NCI-H1436 treated with DMSO at 0.1 percent for 48 hours (cell line): ENCODE data around the gene MARCKS.

Source experiments
- DNase-seq: peaks from one replicate; lab custom pipeline; 2025; lab: John Stamatoyannopoulos, UW

The MARCKS gene

GRCh38 chr6:113856625-113857555 is at the start of gene MARCKS:
Gene MARCKS (plus strand): TSS chr6:113857345. CDS start chr6:113857746, 401 bp downstream.
- DNase-seq: peak; percentile 70

GRCh38 chr6:113809826-113810225 is 47.3 kb upstream of the MARCKS start:
- no peak for DNase-seq

GRCh38 chr6:113813142-113813541 is 44.0 kb upstream of the MARCKS start:
- no peak for DNase-seq

GRCh38 chr6:113818578-113818977 is 38.6 kb upstream of the MARCKS start:
- DNase-seq: no peak

GRCh38 chr6:113819169-113819830 is 37.8 kb upstream of the MARCKS start:
- DNase-seq: no peak

GRCh38 chr6:113820761-113821160 is 36.4 kb upstream of the MARCKS start:
- DNase-seq: no peak

- no peak for DNase-seq
Measured at GRCh38 chr6:113821445-113821844, 35.7 kb upstream of the MARCKS start.

- DNase-seq: no peak
Measured at GRCh38 chr6:113823916-113824315, 33.2 kb upstream of the MARCKS start.

- no peak for DNase-seq
Measured at GRCh38 chr6:113824411-113824810, 32.7 kb upstream of the MARCKS start.

GRCh38 chr6:113824866-113825265 is 32.3 kb upstream of the MARCKS start:
- DNase-seq: no peak

GRCh38 chr6:113825781-113826180 is 31.4 kb upstream of the MARCKS start:
- DNase-seq: no peak

- no peak for DNase-seq
Measured at GRCh38 chr6:113828984-113829695, 28.0 kb upstream of the MARCKS start.

GRCh38 chr6:113829696-113830045 is 27.5 kb upstream of the MARCKS start:
- no peak for DNase-seq

- DNase-seq: no peak
Measured at GRCh38 chr6:113830140-113830539, 27.0 kb upstream of the MARCKS start.

GRCh38 chr6:113833537-113833936 is 23.6 kb upstream of the MARCKS start:
- DNase-seq: no peak

- no peak for DNase-seq
Measured at GRCh38 chr6:113837170-113837569, 20.0 kb upstream of the MARCKS start.

GRCh38 chr6:113842165-113842564 is 15.0 kb upstream of the MARCKS start:
- DNase-seq: no peak

- DNase-seq: no peak
Measured at GRCh38 chr6:113843500-113844073, 13.6 kb upstream of the MARCKS start.

GRCh38 chr6:113846577-113846976 is 10.6 kb upstream of the MARCKS start:
- no peak for DNase-seq

GRCh38 chr6:113847447-113847846 is 9.7 kb upstream of the MARCKS start:
- no peak for DNase-seq

GRCh38 chr6:113848280-113848679 is 8.9 kb upstream of the MARCKS start:
- DNase-seq: no peak

GRCh38 chr6:113848811-113849210 is 8.3 kb upstream of the MARCKS start:
- no peak for DNase-seq
